ENCODE results near the gene DOCK9.
A peak's percentile ranks its signal among the peaks of the same experiment; 100 is the strongest.

The DOCK9 gene

DNA sequence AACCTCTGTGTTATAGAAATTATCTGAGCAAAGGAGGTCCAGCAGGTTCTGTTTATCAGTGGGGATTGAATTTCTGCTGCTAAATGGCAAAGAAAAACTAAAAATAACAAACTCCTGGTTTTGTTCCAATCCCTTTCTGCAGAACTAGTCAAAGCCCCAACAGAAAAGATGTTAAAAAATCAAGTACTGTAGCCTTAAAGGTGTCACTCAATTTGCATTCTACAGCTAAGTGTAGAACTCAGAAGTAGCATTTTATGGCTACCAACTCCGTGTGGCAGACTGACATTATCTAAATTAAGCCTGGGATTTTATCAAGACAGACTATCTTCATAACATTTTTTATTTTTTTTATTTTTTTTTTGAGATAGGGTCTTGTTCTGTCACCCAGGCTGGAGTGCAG lies 133.8 kb downstream of the DOCK9 start:
- H3K4me1 ChIP-seq: no peaks in the 10 kb centered on the region
- H3K4me2 ChIP-seq (ENCODE audit: low read length): no peak overlapping the region
- H3K9me3 ChIP-seq (ENCODE audit: control insufficient read depth, low read length): no peaks in the 10 kb centered on the region
- no peak overlapping the region for H3K4me3 ChIP-seq (ENCODE audit: low read depth, low read length)
- TF ChIP-seq, protein P1, sequence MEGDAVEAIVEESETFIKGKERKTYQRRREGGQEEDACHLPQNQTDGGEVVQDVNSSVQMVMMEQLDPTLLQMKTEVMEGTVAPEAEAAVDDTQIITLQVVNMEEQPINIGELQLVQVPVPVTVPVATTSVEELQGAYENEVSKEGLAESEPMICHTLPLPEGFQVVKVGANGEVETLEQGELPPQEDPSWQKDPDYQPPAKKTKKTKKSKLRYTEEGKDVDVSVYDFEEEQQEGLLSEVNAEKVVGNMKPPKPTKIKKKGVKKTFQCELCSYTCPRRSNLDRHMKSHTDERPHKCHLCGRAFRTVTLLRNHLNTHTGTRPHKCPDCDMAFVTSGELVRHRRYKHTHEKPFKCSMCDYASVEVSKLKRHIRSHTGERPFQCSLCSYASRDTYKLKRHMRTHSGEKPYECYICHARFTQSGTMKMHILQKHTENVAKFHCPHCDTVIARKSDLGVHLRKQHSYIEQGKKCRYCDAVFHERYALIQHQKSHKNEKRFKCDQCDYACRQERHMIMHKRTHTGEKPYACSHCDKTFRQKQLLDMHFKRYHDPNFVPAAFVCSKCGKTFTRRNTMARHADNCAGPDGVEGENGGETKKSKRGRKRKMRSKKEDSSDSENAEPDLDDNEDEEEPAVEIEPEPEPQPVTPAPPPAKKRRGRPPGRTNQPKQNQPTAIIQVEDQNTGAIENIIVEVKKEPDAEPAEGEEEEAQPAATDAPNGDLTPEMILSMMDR (IDR thresholded peaks at IDR 0.05): no peak
- H3K27ac ChIP-seq: no peak overlapping the region
- H3K79me2 ChIP-seq: no peaks in the 10 kb centered on the region
- no peaks in the 10 kb centered on the region for H3K36me3 ChIP-seq (ENCODE audit: control insufficient read depth, insufficient read depth, low read length)
- H3K9ac ChIP-seq: no peak overlapping the region
- H2AFZ ChIP-seq: no peak overlapping the region
- H3K27me3 ChIP-seq (ENCODE audit: control insufficient read depth, insufficient read depth, low read length): no peaks in the 10 kb centered on the region

DNA sequence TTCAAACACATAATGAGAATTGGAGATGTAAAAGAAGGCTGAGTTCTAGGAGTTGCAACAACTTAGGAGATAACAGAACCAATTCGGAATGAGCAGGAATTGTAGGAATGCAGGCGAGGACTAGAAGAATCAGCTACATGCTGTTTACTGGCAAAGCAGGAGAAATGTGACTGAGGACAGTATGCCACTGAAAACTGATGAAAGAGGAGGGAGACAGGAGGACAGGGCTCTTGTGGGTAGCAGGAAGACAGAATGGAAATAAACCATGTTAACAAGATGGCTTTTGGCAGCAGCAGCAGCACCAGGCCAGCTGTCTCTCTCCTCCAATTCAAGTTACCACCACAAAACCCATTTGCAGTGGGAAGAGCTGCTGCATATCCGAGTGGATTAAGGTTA lies 134.4 kb downstream of the DOCK9 start:
- no peak overlapping the region for H3K27ac ChIP-seq
- no peak overlapping the region for H3K4me3 ChIP-seq (ENCODE audit: low read depth, low read length)
- no peaks in the 10 kb centered on the region for H3K27me3 ChIP-seq (ENCODE audit: control insufficient read depth, insufficient read depth, low read length)
- H3K4me2 ChIP-seq (ENCODE audit: low read length): no peak overlapping the region
- no peaks in the 10 kb centered on the region for H3K79me2 ChIP-seq
- no peaks in the 10 kb centered on the region for H3K9me3 ChIP-seq (ENCODE audit: control insufficient read depth, low read length)
- H3K9ac ChIP-seq: no peak overlapping the region
- H3K36me3 ChIP-seq (ENCODE audit: control insufficient read depth, insufficient read depth, low read length): no peaks in the 10 kb centered on the region
- no peaks in the 10 kb centered on the region for H3K4me1 ChIP-seq
- H2AFZ ChIP-seq: no peak overlapping the region
- TF ChIP-seq, protein P1 (IDR thresholded peaks at IDR 0.05): no peak

DNA sequence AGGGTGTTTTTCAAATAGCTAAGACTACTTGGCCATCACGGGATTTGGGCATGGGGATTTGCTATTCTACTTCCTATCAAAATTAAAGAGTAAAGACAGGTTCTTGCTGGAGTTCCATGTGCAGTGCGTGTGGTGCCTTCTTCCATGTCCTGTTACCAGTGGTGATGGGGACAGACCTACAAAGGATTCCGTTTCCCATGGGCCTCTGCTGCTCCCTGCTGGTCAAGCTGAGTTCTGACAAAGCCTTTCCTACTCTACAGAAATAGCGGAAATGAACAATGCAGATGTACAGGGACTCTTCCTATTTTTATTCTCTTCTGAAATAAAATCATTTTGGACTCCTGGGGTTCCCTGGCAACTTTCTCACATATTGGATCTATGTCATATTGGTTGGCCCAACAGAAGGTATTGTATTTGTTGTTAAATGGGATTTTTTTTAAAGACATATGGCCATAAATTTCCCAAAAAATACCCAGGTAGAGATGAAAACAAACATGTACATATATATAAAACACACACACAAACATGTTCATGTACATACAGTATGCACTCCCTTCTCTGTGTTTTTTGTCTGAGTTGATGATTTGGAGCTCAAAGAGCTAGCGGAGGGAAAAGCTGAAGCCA lies 134.9 kb downstream of the DOCK9 start:
- no peaks in the 10 kb centered on the region for H3K4me1 ChIP-seq
- no peaks in the 10 kb centered on the region for H3K27me3 ChIP-seq (ENCODE audit: control insufficient read depth, insufficient read depth, low read length)
- no peak overlapping the region for H3K4me2 ChIP-seq (ENCODE audit: low read length)
- no peak overlapping the region for H3K9ac ChIP-seq
- H3K4me3 ChIP-seq (ENCODE audit: low read depth, low read length): no peak overlapping the region
- H3K9me3 ChIP-seq (ENCODE audit: control insufficient read depth, low read length): no peaks in the 10 kb centered on the region
- TF ChIP-seq, protein P1 (IDR thresholded peaks at IDR 0.05): peak; percentile 69
- no peak overlapping the region for H3K27ac ChIP-seq
- no peaks in the 10 kb centered on the region for H3K79me2 ChIP-seq
- H2AFZ ChIP-seq: no peak overlapping the region
- no peaks in the 10 kb centered on the region for H3K36me3 ChIP-seq (ENCODE audit: control insufficient read depth, insufficient read depth, low read length)

DNA sequence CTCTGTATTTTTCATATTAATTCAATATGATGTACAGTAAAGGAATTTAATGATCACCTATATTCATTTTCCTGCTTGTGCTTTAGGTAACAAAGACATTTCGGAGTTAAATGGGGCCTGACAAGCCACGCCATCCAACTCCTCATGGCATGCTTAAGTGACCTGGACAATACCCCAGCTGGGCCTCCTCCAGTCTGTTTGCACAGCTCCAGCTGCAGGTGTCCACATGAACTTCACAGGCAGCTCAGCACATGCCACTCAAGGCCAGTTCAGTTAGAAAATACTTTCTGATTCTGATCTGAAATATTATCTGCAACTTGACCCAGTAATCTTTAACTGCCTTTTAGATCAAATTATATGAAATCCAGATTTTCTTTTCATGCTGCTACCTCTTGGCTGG lies 135.8 kb downstream of the DOCK9 start:
- no peak overlapping the region for H3K9ac ChIP-seq
- H3K27ac ChIP-seq: no peak overlapping the region
- no peaks in the 10 kb centered on the region for H3K9me3 ChIP-seq (ENCODE audit: control insufficient read depth, low read length)
- no peak overlapping the region for H3K4me2 ChIP-seq (ENCODE audit: low read length)
- H3K27me3 ChIP-seq (ENCODE audit: control insufficient read depth, insufficient read depth, low read length): no peaks in the 10 kb centered on the region
- no peaks in the 10 kb centered on the region for H3K79me2 ChIP-seq
- H3K4me3 ChIP-seq (ENCODE audit: low read depth, low read length): no peak overlapping the region
- no peak overlapping the region for H2AFZ ChIP-seq
- no peaks in the 10 kb centered on the region for H3K4me1 ChIP-seq
- TF ChIP-seq, protein P1 (IDR thresholded peaks at IDR 0.05): no peak
- H3K36me3 ChIP-seq (ENCODE audit: control insufficient read depth, insufficient read depth, low read length): no peaks in the 10 kb centered on the region

Measured in parathyroid adenoma (tissue), 2 donors.